ENCODE measurements around the gene MORC1. TPM values are rescaled to one million over a fixed set of nuclear protein-coding genes. Genes with fewer than 3 reads are reported as not detected.
A peak's percentile ranks its signal among the peaks of the same experiment; 100 is the strongest.

Gene MORC1
- total RNA-seq, 1 donor from 2014 or later, result not detected

DNA sequence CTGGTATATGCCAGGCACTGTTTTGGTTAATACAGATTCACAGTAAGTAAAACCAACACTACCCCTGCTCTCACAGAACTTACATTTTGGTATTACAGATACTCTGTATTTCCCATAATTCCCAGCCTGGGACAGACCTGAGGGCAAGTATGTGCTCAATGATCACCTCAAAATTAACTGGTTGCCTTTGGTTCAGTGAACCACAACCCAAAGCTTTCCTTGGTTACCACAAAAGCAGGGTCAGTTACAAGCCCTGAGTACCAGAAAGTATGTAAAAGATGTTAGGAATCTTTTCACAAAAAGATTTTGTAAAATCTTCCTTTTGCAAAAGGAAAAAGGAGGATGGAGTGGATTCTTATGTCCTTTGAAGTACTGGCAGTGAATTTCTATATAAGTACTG lies 92.0 kb downstream of the MORC1 start:
- TF ChIP-seq, protein P1, sequence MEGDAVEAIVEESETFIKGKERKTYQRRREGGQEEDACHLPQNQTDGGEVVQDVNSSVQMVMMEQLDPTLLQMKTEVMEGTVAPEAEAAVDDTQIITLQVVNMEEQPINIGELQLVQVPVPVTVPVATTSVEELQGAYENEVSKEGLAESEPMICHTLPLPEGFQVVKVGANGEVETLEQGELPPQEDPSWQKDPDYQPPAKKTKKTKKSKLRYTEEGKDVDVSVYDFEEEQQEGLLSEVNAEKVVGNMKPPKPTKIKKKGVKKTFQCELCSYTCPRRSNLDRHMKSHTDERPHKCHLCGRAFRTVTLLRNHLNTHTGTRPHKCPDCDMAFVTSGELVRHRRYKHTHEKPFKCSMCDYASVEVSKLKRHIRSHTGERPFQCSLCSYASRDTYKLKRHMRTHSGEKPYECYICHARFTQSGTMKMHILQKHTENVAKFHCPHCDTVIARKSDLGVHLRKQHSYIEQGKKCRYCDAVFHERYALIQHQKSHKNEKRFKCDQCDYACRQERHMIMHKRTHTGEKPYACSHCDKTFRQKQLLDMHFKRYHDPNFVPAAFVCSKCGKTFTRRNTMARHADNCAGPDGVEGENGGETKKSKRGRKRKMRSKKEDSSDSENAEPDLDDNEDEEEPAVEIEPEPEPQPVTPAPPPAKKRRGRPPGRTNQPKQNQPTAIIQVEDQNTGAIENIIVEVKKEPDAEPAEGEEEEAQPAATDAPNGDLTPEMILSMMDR (IDR thresholded peaks at IDR 0.05), result no peak
- Mint-ChIP-seq H3K4me1 (ENCODE audit: unreplicated experiment) (no peaks in the 10 kb centered on the region), H3K9me3 (ENCODE audit: unreplicated experiment) (no peaks in the 10 kb centered on the region), H3K27me3 (ENCODE audit: unreplicated experiment) (peaks cover 26% of the 10 kb centered on the region), H3K36me3 (ENCODE audit: unreplicated experiment) (no peaks in the 10 kb centered on the region), H3K27ac (ENCODE audit: unreplicated experiment) (no peak overlapping the region), H3K4me3 (ENCODE audit: unreplicated experiment) (no peak overlapping the region)
- DNase-seq (ENCODE audit: extremely low spot score, unreplicated experiment), result no peak

DNA sequence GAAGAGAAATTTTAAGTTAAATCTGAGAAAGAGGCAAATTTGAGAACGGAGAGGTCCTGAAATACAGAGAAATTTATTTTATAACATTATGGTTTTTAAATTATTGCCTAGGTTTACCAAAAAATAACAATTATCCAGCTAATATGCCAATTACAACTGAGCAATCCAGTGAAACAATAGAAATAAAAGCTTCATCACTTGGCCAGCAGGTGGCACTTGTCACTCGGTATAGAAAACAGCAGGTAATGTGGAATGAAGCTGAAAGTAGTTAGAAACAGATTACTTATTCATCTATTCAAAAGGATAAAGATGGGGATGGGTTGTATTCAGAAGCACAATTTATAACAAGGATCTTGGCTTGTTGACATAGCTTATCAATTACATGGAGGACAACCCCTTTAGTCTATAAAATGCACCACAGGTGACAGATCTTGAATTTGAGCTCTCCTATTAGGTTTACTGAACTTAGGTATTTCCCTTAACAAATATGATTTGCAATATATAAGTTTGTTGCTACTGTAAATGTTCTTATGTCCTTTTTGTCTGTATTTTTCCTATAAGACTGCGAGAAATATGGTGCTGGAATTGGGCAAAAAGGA lies 94.2 kb downstream of the MORC1 start:
- TF ChIP-seq, protein P1 (IDR thresholded peaks at IDR 0.05), result peak; percentile 81

DNA sequence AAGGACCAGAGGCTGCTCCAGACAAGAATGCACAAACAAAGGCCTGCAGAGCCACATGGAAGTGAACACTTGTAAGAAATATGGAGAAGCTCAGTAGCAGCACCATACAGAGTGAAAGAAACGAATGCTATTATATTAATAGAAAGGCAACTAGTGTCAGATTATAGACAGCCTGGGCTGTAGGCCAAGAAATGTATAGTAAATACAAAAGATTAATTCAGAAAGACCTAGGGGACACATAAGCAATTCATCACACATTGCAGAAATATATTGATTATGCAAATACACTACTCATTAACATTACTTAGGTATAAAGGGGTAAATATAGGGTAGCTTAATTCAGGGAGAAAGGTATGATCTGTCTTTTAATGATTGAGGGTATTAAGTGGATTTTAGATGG lies 94.8 kb downstream of the MORC1 start:
- no peaks in the 10 kb centered on the region for H3K36me3 Mint-ChIP-seq (ENCODE audit: unreplicated experiment)
- no peak overlapping the region for H3K4me3 Mint-ChIP-seq (ENCODE audit: unreplicated experiment)
- H3K27ac Mint-ChIP-seq (ENCODE audit: unreplicated experiment), result no peak overlapping the region
- H3K4me1 Mint-ChIP-seq (ENCODE audit: unreplicated experiment), result no peaks in the 10 kb centered on the region
- H3K9me3 Mint-ChIP-seq (ENCODE audit: unreplicated experiment), result no peaks in the 10 kb centered on the region
- DNase-seq (ENCODE audit: extremely low spot score, unreplicated experiment), result no peak
- TF ChIP-seq, protein P1 (IDR thresholded peaks at IDR 0.05), result no peak
- H3K27me3 Mint-ChIP-seq (ENCODE audit: unreplicated experiment), result peaks cover 31% of the 10 kb centered on the region

More for the DNA sequence above, 94.2 kb downstream of the MORC1 start:
- DNase-seq (ENCODE audit: extremely low spot score, unreplicated experiment), result no peak
- H3K4me3 Mint-ChIP-seq (ENCODE audit: unreplicated experiment), result no peak overlapping the region
- no peaks in the 10 kb centered on the region for H3K36me3 Mint-ChIP-seq (ENCODE audit: unreplicated experiment)
- H3K9me3 Mint-ChIP-seq (ENCODE audit: unreplicated experiment), result no peaks in the 10 kb centered on the region
- H3K4me1 Mint-ChIP-seq (ENCODE audit: unreplicated experiment), result no peaks in the 10 kb centered on the region
- H3K27ac Mint-ChIP-seq (ENCODE audit: unreplicated experiment), result no peak overlapping the region
- H3K27me3 Mint-ChIP-seq (ENCODE audit: unreplicated experiment), result peaks cover 36% of the 10 kb centered on the region

DNA sequence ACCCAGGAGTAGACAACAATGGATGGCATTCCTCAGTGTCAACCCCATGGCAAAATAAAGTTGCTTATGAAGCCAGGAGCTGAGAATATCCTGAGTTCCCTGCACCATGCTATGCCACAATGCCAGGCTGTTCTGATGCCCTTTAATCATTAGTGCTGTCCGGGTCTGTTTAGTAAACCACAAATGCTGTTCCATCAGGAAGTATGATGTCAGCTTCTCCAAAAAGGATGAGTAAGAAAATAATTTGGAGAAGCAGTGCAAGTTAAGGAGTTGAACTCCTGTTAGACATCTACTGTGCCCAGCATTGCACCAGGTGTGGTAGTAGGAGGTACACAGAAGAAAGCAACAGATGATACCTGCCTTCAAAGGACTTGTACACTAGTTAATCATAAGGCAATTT lies 96.4 kb downstream of the MORC1 start:
- TF ChIP-seq, protein P1 (IDR thresholded peaks at IDR 0.05), result no peak
- H3K9me3 Mint-ChIP-seq (ENCODE audit: unreplicated experiment), result no peaks in the 10 kb centered on the region
- H3K36me3 Mint-ChIP-seq (ENCODE audit: unreplicated experiment), result no peaks in the 10 kb centered on the region
- H3K4me1 Mint-ChIP-seq (ENCODE audit: unreplicated experiment), result no peaks in the 10 kb centered on the region
- peaks cover 21% of the 10 kb centered on the region for H3K27me3 Mint-ChIP-seq (ENCODE audit: unreplicated experiment)
- no peak overlapping the region for H3K27ac Mint-ChIP-seq (ENCODE audit: unreplicated experiment)
- DNase-seq (ENCODE audit: extremely low spot score, unreplicated experiment), result no peak
- H3K4me3 Mint-ChIP-seq (ENCODE audit: unreplicated experiment), result no peak overlapping the region

DNA sequence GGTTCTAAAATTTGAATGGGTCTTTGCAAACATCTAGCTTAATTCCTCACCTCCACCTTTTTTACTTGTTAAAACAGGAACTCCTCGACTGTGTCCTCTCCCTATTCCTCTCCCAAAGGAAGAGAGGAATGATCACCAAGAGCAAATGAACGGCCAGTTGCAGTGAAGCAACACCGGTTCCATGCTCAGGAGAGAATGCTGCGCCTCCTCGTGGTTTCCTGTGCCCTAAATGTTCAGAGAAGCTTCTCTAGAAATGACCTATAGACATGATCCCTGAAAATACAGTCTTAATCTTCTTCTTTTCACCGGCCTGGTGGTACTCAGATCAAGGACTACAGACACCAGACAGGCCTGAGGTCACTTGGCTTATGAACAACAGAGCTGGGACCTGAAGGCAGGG lies 99.1 kb downstream of the MORC1 start:
- no peak overlapping the region for H3K27ac Mint-ChIP-seq (ENCODE audit: unreplicated experiment)
- H3K9me3 Mint-ChIP-seq (ENCODE audit: unreplicated experiment), result no peaks in the 10 kb centered on the region
- H3K4me3 Mint-ChIP-seq (ENCODE audit: unreplicated experiment), result no peak overlapping the region
- no peaks in the 10 kb centered on the region for H3K4me1 Mint-ChIP-seq (ENCODE audit: unreplicated experiment)
- TF ChIP-seq, protein P1 (IDR thresholded peaks at IDR 0.05), result no peak
- H3K36me3 Mint-ChIP-seq (ENCODE audit: unreplicated experiment), result no peaks in the 10 kb centered on the region
- DNase-seq (ENCODE audit: extremely low spot score, unreplicated experiment), result no peak
- peaks cover 25% of the 10 kb centered on the region for H3K27me3 Mint-ChIP-seq (ENCODE audit: unreplicated experiment)
